Tibial nerve (tissue), 4 donors: ENCODE results near the gene AOPEP. TPM values are rescaled to one million over a fixed set of nuclear protein-coding genes. Genes with fewer than 3 reads are reported as not detected.

Experiments used
- DNase-seq, 2 donors: peaks; one replicate each; pipeline ENCODE4 v3.0.0-alpha.2; 2019; ENCODE audit warnings: low spot score in 2 of 2
- H3K27ac ChIP-seq, 4 donors: fragments of 200-600 bp; sonication (generic) in 3 of 4; one replicate each; pipeline ENCODE4 v1.5.1; 2017 to 2019; ENCODE audit warnings: mild to moderate bottlenecking in 1 of 4
- H3K27me3 ChIP-seq, 2 donors: fragments of 200-600 bp; sonication (generic) in 1 of 2; one replicate each; pipeline versions ENCODE4 v1.5.1 to v1.6.0; 2017 to 2019
- H3K36me3 ChIP-seq, 3 donors: fragments of 200-600 bp; sonication (generic); one replicate each; pipeline ENCODE4 v1.5.1; 2018 to 2019
- H3K4me1 ChIP-seq, 4 donors: fragments of 200-600 bp; sonication (generic) in 3 of 4; one replicate each; pipeline ENCODE4 v1.5.1; 2017 to 2019
- H3K4me3 ChIP-seq, 4 donors: fragments of 200-600 bp; sonication (generic) in 3 of 4; one replicate each; pipeline ENCODE4 v1.5.1; 2017 to 2019; ENCODE audit warnings: mild to moderate bottlenecking in 1 of 4, moderate library complexity in 1 of 4
- H3K9me3 ChIP-seq, 4 donors: fragments of 200-600 bp; sonication (generic) in 3 of 4; one replicate each; pipeline ENCODE4 v1.5.1; 2017 to 2019
- CTCF ChIP-seq, 5 experiments: fragments of 200-600 bp in 3 of 5; fragments of 450-650 bp in 2 of 5; sonication (generic) in 3 of 5; IDR thresholded peaks; one replicate each; pipeline ENCODE4 v1.5.1; 2016 to 2019; ENCODE audit warnings: antibody characterized with exemption in 5 of 5, mild to moderate bottlenecking in 3 of 5, moderate library complexity in 2 of 5
- EP300 ChIP-seq, 2 donors: sonication (generic); formaldehyde crosslinking; IDR thresholded peaks; one replicate each; pipeline ENCODE4 v1.6.1; 2017; ENCODE audit warnings: antibody characterized with exemption in 2 of 2, mild to moderate bottlenecking in 1 of 2
- POLR2A ChIP-seq, 2 donors: fragments of 450-650 bp; IDR thresholded peaks; one replicate each; pipeline ENCODE4 v1.6.1; 2017; ENCODE audit warnings: antibody characterized with exemption in 2 of 2, mild to moderate bottlenecking in 2 of 2, moderate library complexity in 2 of 2
- WGBS, 2 donors: methylation state at CpG; one replicate each; pipeline ENCODE4 v1.1.5; 2018; 5-methylcytosine and 5-hydroxymethylcytosine counted together
- total RNA-seq, 4 donors: library from RNA; depleted of rRNA; stranded (reverse); fragments of >200 nt; gene quantifications; one replicate each; pipeline ENCODE4 v1.1.0, GENCODE V29; 2016

AOPEP gene
- total RNA-seq, 4 donors from 2014 or later = 236 to 323 (median 265) TPM

GRCh38 chr9:95128177-95128524 is 401.7 kb downstream of the AOPEP start:
- no peak for TF ChIP-seq EP300 (IDR thresholded peaks at IDR 0.05)
- no peak for TF ChIP-seq POLR2A (IDR thresholded peaks at IDR 0.05)
- TF ChIP-seq CTCF (IDR thresholded peaks at IDR 0.05) = no peak
- H3K36me3 ChIP-seq = no peaks in the 10 kb centered on the region
- no peaks in the 10 kb centered on the region for H3K9me3 ChIP-seq
- H3K4me3 ChIP-seq = no peak overlapping the region
- 47 to 50% methylated on average over 4 of the region's 4 CpGs for WGBS, 2 donors
- peaks cover 0 to 68% (median 17%) of the 10 kb centered on the region in 4 donors for H3K4me1 ChIP-seq
- peak overlapping the region in 3 of 4 donors; percentile 29 to 87 (median 86) for H3K27ac ChIP-seq
- no peak for DNase-seq
- no peaks in the 10 kb centered on the region for H3K27me3 ChIP-seq

- TF ChIP-seq CTCF (IDR thresholded peaks at IDR 0.05) (no peak), EP300 (IDR thresholded peaks at IDR 0.05) (no peak), POLR2A (IDR thresholded peaks at IDR 0.05) (no peak)
Observed at GRCh38 chr9:95129476-95130291, 403.2 kb downstream of the AOPEP start.

GRCh38 chr9:95130484-95130883 is 404.0 kb downstream of the AOPEP start:
- peaks cover 0 to 10% (median 0%) of the 10 kb centered on the region in 3 donors for H3K36me3 ChIP-seq
- no peaks in the 10 kb centered on the region for H3K9me3 ChIP-seq
- H3K27ac ChIP-seq = peak overlapping the region in 1 of 4 donors; percentile 86
- 55 to 58% methylated on average over 5 of the region's 5 CpGs for WGBS, 2 donors
- no peak for TF ChIP-seq EP300 (IDR thresholded peaks at IDR 0.05)
- no peak for TF ChIP-seq POLR2A (IDR thresholded peaks at IDR 0.05)
- no peak for TF ChIP-seq CTCF (IDR thresholded peaks at IDR 0.05)
- no peak overlapping the region for H3K4me3 ChIP-seq
- H3K4me1 ChIP-seq = peaks cover 0 to 59% (median 17%) of the 10 kb centered on the region in 4 donors
- H3K27me3 ChIP-seq = no peaks in the 10 kb centered on the region
- DNase-seq = no peak

More at GRCh38 chr9:95129476-95130291, 403.2 kb downstream of the AOPEP start:
- Histone ChIP-seq H3K4me1 (peaks cover 0 to 67% (median 17%) of the 10 kb centered on the region in 4 donors), H3K36me3 (peaks cover 0 to 10% (median 0%) of the 10 kb centered on the region in 3 donors), H3K9me3 (no peaks in the 10 kb centered on the region), H3K27ac (peak overlapping the region in 1 of 4 donors; percentile 86), H3K27me3 (no peaks in the 10 kb centered on the region), H3K4me3 (no peak overlapping the region)
- DNase-seq = no peak
- WGBS, 2 donors = 66 to 75% methylated on average over 8 of the region's 8 CpGs

- 22 to 24% methylated on average over 7 of the region's 7 CpGs for WGBS, 2 donors
- DNase-seq = peak; percentile 71 to 87
- H3K4me1 ChIP-seq = peaks cover 0 to 51% (median 15%) of the 10 kb centered on the region in 4 donors
- peaks cover 0 to 10% (median 0%) of the 10 kb centered on the region in 3 donors for H3K36me3 ChIP-seq
- no peaks in the 10 kb centered on the region for H3K27me3 ChIP-seq
- H3K4me3 ChIP-seq = no peak overlapping the region
- H3K9me3 ChIP-seq = no peaks in the 10 kb centered on the region
- peak overlapping the region in 3 of 4 donors; percentile 1 to 86 (median 47) for H3K27ac ChIP-seq
- TF ChIP-seq POLR2A (IDR thresholded peaks at IDR 0.05) (no peak), CTCF (IDR thresholded peaks at IDR 0.05) (peak; percentile 79 to 89 (median 86)), EP300 (IDR thresholded peaks at IDR 0.05) (peak in 1 of 2 donors; percentile 49)
Observed at GRCh38 chr9:95131023-95131943, 404.8 kb downstream of the AOPEP start.
